ENCODE results near the gene OR1J1. TPM values are rescaled to one million over a fixed set of nuclear protein-coding genes. Genes with fewer than 3 reads are reported as not detected.

Gene OR1J1, protein sequence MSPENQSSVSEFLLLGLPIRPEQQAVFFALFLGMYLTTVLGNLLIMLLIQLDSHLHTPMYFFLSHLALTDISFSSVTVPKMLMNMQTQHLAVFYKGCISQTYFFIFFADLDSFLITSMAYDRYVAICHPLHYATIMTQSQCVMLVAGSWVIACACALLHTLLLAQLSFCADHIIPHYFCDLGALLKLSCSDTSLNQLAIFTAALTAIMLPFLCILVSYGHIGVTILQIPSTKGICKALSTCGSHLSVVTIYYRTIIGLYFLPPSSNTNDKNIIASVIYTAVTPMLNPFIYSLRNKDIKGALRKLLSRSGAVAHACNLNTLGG
- total RNA-seq (2014; rRNA removed) (not detected in 2 replicates), Bru-seq, nascent RNA (not detected), BruChase-seq, experiment 1, labeled RNA remaining after a 6-hour chase (not detected), BruChase-seq, experiment 2, labeled RNA remaining after a 2-hour chase (not detected)
- long read RNA-seq, result 0 reads

- ATAC-seq, result no peak
- no peaks in the 10 kb centered on the region for H3K79me2 ChIP-seq (ENCODE audit: low read length)
- ChIA-PET CTCF (no interaction called here), POLR2A (ENCODE audit: unreplicated experiment) (no interaction called here)
- BruUV-seq (replicated peaks), result no TSS peak
- intact Hi-C loops (cut with micrococcal nuclease), result no loop called here
- H3K36me3 ChIP-seq (ENCODE audit: low read depth, low read length), result no peaks in the 10 kb centered on the region
- H3K9me3 ChIP-seq (ENCODE audit: low read length), result no peaks in the 10 kb centered on the region
- H3K4me3 ChIP-seq (ENCODE audit: low read length), result no peak within 1 kb of the TSS
- no peak for TF ChIP-seq EZH2 (IDR thresholded peaks at IDR 0.05; ENCODE audit: low read length, unreplicated experiment)
- TF ChIP-seq, protein P1, sequence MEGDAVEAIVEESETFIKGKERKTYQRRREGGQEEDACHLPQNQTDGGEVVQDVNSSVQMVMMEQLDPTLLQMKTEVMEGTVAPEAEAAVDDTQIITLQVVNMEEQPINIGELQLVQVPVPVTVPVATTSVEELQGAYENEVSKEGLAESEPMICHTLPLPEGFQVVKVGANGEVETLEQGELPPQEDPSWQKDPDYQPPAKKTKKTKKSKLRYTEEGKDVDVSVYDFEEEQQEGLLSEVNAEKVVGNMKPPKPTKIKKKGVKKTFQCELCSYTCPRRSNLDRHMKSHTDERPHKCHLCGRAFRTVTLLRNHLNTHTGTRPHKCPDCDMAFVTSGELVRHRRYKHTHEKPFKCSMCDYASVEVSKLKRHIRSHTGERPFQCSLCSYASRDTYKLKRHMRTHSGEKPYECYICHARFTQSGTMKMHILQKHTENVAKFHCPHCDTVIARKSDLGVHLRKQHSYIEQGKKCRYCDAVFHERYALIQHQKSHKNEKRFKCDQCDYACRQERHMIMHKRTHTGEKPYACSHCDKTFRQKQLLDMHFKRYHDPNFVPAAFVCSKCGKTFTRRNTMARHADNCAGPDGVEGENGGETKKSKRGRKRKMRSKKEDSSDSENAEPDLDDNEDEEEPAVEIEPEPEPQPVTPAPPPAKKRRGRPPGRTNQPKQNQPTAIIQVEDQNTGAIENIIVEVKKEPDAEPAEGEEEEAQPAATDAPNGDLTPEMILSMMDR (conservative IDR thresholded peaks at IDR 0.05; ENCODE audit: low read depth, low read length), result no peak
- no peak for TF ChIP-seq EZH2phosphoT487 (IDR thresholded peaks at IDR 0.05; ENCODE audit: borderline replicate concordance, low read length)
- H2AFZ ChIP-seq (ENCODE audit: low read length), result no peak within 1 kb of the TSS
- no peak for DNase-seq
- H3K9ac ChIP-seq (ENCODE audit: low read length), result no peak within 1 kb of the TSS
- peaks cover 9% of the 10 kb centered on the region; the same call in 1 of the 2 replicates for H3K27me3 ChIP-seq (ENCODE audit: low read length)
- H3K9me2 ChIP-seq (replicated peaks; ENCODE audit: low read length), result no peaks in the 10 kb centered on the region
- no peaks in the 10 kb centered on the region for H3K4me1 ChIP-seq (ENCODE audit: insufficient read depth, low read length)
- H3K27ac ChIP-seq (ENCODE audit: low read length), result no peak within 1 kb of the TSS
- no peaks in the 10 kb centered on the region for H3F3A ChIP-seq (ENCODE audit: low read length, unreplicated experiment)
- no peaks in the 10 kb centered on the region for H4K20me1 ChIP-seq (ENCODE audit: low read length)
- H3K4me2 ChIP-seq (ENCODE audit: low read length), result no peak within 1 kb of the TSS
These were observed at the start of gene OR1J1 for GRCh38 chr9:122477826-122478225. OR1J1 (minus strand) TSS chr9:122477926; CDS start chr9:122477926, 0 bp downstream.

GRCh38 chr9:122527193-122527592, 49.5 kb upstream of the OR1J1 start, which contains the start of gene OR1N1:
OR1N1 (minus strand) TSS chr9:122527293; CDS start chr9:122527293, 0 bp downstream.
- Histone ChIP-seq H3K79me2 (ENCODE audit: low read length) (no peaks in the 10 kb centered on the region), H3K9ac (ENCODE audit: low read length) (no peak within 1 kb of the TSS), H3K9me2 (replicated peaks; ENCODE audit: low read length) (no peaks in the 10 kb centered on the region), H4K20me1 (ENCODE audit: low read length) (no peaks in the 10 kb centered on the region), H3K4me3 (ENCODE audit: low read length) (no peak within 1 kb of the TSS), H3K9me3 (ENCODE audit: low read length) (no peaks in the 10 kb centered on the region), H3K36me3 (ENCODE audit: low read depth, low read length) (no peaks in the 10 kb centered on the region), H2AFZ (ENCODE audit: low read length) (no peak within 1 kb of the TSS), H3K4me1 (ENCODE audit: insufficient read depth, low read length) (no peaks in the 10 kb centered on the region), H3F3A (ENCODE audit: low read length, unreplicated experiment) (no peaks in the 10 kb centered on the region), H3K27me3 (ENCODE audit: low read length) (peaks cover 25% of the 10 kb centered on the region), H3K27ac (ENCODE audit: low read length) (no peak within 1 kb of the TSS), H3K4me2 (ENCODE audit: low read length) (no peak within 1 kb of the TSS)
- no TSS peak for BruUV-seq (replicated peaks)
- no peak for DNase-seq
- ChIA-PET CTCF (no interaction called here), POLR2A (ENCODE audit: unreplicated experiment) (no interaction called here)
- ATAC-seq, result no peak
- TF ChIP-seq EZH2 (IDR thresholded peaks at IDR 0.05; ENCODE audit: low read length, unreplicated experiment) (no peak), EZH2phosphoT487 (IDR thresholded peaks at IDR 0.05; ENCODE audit: borderline replicate concordance, low read length) (no peak)
- TF ChIP-seq, protein P1 (conservative IDR thresholded peaks at IDR 0.05; ENCODE audit: low read depth, low read length), result no peak
- intact Hi-C loops (cut with micrococcal nuclease), result no loop called here

GRCh38 chr9:122526602-122527001, 48.9 kb upstream of the OR1J1 start:
- no peaks in the 10 kb centered on the region for H3K79me2 ChIP-seq (ENCODE audit: low read length)
- ATAC-seq (no peak), DNase-seq (no peak)
- intact Hi-C loops (cut with micrococcal nuclease), result no loop called here
- ChIA-PET POLR2A (ENCODE audit: unreplicated experiment) (no interaction called here), CTCF (no interaction called here)
- H4K20me1 ChIP-seq (ENCODE audit: low read length), result no peaks in the 10 kb centered on the region
- TF ChIP-seq EZH2 (IDR thresholded peaks at IDR 0.05; ENCODE audit: low read length, unreplicated experiment) (no peak), EZH2phosphoT487 (IDR thresholded peaks at IDR 0.05; ENCODE audit: borderline replicate concordance, low read length) (no peak)
- TF ChIP-seq, protein P1 (conservative IDR thresholded peaks at IDR 0.05; ENCODE audit: low read depth, low read length), result no peak
- H3F3A ChIP-seq (ENCODE audit: low read length, unreplicated experiment), result no peaks in the 10 kb centered on the region
- no peaks in the 10 kb centered on the region for H3K9me3 ChIP-seq (ENCODE audit: low read length)
- no peaks in the 10 kb centered on the region for H3K4me1 ChIP-seq (ENCODE audit: insufficient read depth, low read length)
- H3K27ac ChIP-seq (ENCODE audit: low read length), result no peak overlapping the region
- no peak overlapping the region for H2AFZ ChIP-seq (ENCODE audit: low read length)
- H3K9me2 ChIP-seq (replicated peaks; ENCODE audit: low read length), result no peaks in the 10 kb centered on the region
- H3K4me2 ChIP-seq (ENCODE audit: low read length), result no peak overlapping the region
- no TSS peak for BruUV-seq (replicated peaks)
- peaks cover 25% of the 10 kb centered on the region for H3K27me3 ChIP-seq (ENCODE audit: low read length)
- H3K9ac ChIP-seq (ENCODE audit: low read length), result no peak overlapping the region
- H3K4me3 ChIP-seq (ENCODE audit: low read length), result no peak overlapping the region
- H3K36me3 ChIP-seq (ENCODE audit: low read depth, low read length), result no peaks in the 10 kb centered on the region
